Measurements from ENCODE around the gene SETSIP.
A peak's percentile ranks its signal among the peaks of the same experiment; 100 is the strongest.
"Not testable (repeated sequence)": the region's sequence is repeated elsewhere in the genome, so short reads cannot be mapped to it uniquely, and the experiment has no call there.

The SETSIP gene

DNA sequence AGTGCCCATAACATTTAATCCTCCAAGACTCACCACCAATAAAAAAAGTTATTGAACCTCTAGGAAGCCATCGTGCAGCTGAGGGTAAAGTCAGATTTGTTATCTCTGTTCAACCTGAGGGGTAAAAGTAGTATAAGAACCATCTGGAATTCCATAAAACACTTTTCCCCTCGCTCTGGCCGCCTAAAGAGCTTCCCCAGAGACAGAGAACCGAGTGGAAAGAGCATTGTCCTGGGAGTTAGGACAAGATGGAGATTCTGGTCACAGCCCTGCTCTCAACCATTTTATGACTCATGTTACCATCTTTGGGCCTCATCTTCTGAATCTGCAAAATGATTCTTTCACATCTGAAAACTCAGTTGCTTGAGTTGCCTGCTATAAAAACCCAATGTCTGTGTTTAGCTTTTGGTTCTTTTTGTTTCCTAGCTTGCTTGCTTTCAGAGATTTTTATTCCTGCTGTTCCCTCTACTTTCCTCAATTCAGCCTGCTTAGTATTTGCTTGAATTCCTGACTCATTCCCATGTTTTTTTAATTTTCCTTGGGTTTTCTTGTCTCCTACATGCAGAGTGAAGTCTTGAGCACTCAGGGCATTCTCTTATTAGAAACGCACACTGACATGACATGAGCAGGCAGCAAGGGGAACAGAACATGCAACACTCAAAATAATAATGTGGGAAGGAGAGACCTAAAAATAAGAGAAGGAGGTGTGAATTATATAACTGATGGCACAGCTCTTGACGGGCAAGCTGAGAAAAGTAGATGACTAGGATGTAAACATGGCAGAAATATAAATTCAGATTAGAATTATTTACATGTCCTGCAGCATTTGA is 43.7 kb downstream of the SETSIP start:
- H3K27ac ChIP-seq = no peak overlapping the region
- TF ChIP-seq, protein P1, sequence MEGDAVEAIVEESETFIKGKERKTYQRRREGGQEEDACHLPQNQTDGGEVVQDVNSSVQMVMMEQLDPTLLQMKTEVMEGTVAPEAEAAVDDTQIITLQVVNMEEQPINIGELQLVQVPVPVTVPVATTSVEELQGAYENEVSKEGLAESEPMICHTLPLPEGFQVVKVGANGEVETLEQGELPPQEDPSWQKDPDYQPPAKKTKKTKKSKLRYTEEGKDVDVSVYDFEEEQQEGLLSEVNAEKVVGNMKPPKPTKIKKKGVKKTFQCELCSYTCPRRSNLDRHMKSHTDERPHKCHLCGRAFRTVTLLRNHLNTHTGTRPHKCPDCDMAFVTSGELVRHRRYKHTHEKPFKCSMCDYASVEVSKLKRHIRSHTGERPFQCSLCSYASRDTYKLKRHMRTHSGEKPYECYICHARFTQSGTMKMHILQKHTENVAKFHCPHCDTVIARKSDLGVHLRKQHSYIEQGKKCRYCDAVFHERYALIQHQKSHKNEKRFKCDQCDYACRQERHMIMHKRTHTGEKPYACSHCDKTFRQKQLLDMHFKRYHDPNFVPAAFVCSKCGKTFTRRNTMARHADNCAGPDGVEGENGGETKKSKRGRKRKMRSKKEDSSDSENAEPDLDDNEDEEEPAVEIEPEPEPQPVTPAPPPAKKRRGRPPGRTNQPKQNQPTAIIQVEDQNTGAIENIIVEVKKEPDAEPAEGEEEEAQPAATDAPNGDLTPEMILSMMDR (conservative IDR thresholded peaks at IDR 0.05) = no peak
- no peak for TF ChIP-seq ZFX (IDR thresholded peaks at IDR 0.05)

DNA sequence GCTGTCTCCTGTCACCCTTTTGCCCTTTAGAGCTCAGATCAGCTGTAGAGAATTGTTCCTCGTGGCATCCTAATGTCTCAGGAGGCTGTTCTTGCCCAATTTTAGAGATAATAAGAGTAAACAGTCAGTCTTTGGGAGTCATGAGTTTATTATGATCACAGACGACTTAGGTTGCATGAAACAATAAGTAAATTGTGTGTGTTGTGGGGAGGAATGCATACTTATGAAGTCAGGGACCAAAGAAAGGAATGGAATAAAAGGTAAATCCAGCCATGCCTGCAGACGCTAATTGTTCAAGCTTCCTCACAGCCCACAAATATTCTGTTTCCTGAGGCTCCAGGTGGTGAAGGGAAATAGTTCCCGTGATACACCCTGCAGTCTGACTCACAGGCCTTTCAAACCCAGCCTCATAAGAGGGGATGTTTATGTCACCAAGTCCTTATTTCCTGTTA is 44.5 kb downstream of the SETSIP start:
- H3K27ac ChIP-seq = no peak overlapping the region; the same call in 1 of the 2 replicates
- no peak for TF ChIP-seq ZFX (IDR thresholded peaks at IDR 0.05)
- TF ChIP-seq, protein P1 (conservative IDR thresholded peaks at IDR 0.05) = no peak

DNA sequence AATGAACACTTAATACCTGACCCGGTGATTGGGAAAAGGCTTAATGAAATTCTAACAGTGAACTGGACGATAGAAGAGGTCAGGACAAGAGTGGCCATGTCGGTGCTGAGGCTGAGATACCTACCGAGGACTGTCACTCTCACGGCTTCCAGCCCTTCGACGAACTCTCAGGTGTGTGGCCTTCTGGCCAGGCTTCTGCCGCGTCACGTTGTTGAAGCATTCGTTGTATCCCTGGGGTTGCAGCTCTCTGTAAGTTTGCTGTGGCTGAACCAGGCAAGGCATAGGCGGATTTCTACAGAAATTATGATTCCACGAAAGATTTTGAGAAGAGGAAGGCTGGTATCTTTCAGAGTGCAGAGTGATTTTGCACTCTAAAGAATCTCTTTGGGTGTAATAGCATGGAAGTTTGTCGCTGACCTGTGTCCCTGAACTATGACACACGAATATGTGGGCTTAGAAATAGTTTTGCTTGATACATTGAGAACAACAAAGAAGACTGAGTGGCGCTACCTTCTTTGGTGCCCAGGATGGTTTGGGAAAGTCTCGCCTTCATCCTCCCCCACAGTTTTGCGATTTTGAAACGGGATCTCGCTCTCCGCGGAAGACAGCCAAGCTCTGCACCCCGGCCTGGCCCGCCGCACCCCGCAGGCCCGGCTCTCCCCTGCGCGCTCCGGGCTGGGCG is 45.8 kb downstream of the SETSIP start:
- peak overlapping the region; percentile 64 for H3K27ac ChIP-seq
- TF ChIP-seq, protein P1 (conservative IDR thresholded peaks at IDR 0.05) = no peak
- TF ChIP-seq ZFX (IDR thresholded peaks at IDR 0.05) = no peak

DNA sequence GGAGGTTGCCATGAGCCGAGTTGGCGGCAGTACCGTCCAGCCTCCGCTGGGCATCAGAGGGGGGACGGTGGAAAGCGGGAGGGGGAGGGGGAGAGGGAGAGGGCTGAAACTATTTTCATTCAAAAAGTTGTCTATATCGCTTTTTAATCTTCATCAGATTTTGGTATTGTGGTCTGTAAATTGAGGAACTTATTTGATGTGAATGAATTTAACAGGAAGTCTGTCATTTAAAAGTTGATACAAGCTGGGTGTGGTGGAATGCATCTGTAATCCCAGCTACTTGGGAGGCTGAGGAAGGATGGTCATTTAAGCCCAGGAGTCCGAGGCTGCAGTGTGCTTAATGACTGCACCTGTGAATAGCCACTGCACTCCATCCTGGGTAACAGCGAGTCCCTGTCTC is 48.4 kb downstream of the SETSIP start:
- H3K27ac ChIP-seq = no peak overlapping the region
- TF ChIP-seq, protein P1 (conservative IDR thresholded peaks at IDR 0.05) = no peak
- no peak for TF ChIP-seq ZFX (IDR thresholded peaks at IDR 0.05)

DNA sequence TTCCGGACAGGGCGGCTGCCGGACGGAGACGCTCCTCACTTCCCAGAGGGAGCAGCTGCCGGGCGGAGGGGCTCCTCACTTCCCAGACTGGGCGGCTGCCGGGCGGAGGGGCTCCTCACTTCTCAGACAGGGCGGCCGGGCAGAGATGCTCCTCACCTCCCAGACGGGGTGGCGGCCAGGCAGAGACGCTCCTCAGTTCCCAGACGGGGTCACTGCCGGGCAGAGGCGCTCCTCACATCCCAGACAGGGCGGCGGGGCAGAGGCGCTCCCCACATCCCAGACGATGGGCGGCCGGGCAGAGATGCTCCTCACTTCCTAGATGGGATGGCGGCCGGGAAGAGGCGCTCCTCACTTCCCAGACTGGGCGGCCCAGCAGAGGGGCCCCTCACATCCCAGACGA is 49.2 kb downstream of the SETSIP start:
- not testable (repeated sequence) for H3K27ac ChIP-seq

All from C4-2B (cell line).